NCI-H1930 (cell line): ENCODE results near the gene SLC38A2.

Experiments
- DNase-seq, 2 experiments: peaks; one replicate each; lab custom pipeline; 2025; lab: John Stamatoyannopoulos, UW

Gene SLC38A2

DNA sequence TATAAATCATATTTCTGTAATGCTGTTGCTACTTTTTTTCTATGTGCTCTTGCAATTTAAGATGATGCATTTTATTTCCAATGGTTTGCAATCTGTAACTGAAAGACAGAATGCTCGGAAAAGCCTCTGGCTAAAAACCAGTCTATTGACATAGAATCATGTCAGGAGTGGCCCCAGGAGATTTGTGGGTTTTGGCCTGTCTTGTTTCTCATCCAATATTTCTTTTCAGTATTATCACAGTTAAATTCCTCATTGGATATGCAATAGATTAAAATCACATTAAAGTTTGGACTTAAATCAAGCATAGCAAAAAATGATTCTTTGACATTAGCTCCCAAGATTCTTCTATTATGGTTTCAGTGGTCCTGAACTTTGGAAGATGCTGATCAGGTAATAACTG is 19.1 kb upstream of the SLC38A2 start:
- DNase-seq, result no peak

- no peak for DNase-seq
Observed at GRCh38 chr12:46390881-46391280, 18.3 kb upstream of the SLC38A2 start.

- no peak for DNase-seq
Observed at GRCh38 chr12:46390304-46390703, 17.7 kb upstream of the SLC38A2 start.

GRCh38 chr12:46389031-46389616 is 16.6 kb upstream of the SLC38A2 start:
- DNase-seq, result no peak

DNA sequence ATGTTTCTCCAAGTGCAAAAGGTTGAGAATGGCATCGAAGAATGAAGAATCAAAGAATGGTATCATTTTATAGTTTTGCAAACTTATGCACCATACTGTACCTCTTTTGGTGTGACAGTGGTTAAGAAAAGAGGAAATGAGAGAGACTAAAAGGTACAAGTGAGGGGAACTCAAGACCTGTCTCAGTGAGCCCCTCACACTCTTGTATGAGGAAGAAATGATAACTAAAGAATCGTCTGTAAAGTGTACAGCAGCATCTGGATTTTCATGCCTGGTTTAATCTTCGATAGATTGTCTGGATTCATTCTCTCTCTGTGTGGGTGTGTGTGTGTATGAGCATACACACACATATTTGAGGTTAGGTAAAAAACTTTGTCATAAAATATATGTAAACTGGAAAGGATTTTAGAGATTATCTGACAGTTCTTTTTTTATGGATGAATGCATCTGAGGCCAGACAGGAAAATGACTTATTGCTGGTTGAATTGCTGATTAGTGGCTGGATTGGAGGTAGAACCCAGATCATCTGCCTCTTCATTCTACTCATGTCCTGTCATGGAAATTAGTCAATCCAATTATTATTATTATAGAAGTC is 16.0 kb upstream of the SLC38A2 start:
- DNase-seq, result no peak

DNA sequence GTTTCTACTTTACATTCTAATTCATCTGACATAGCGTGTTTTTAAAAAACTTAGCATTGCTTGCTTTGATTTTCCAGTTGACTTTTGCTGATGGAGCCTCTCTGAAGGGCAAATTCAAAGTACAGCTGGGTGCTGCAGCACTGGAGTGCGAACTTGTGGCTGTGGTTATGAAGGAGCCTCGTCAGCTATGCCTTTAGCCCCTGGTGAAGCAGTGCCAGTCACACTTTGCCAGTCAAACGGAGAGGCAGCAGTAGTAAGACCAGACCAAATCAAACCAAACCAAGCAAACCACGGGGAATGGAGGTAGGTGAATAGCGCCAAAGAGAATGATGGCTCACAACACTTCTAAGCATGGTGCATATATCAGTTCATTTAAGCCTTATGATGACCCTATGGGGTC is 15.1 kb upstream of the SLC38A2 start:
- no peak for DNase-seq

GRCh38 chr12:46386877-46387629 is 14.5 kb upstream of the SLC38A2 start:
- DNase-seq, result no peak

- DNase-seq, result no peak
Observed at GRCh38 chr12:46386360-46386867, 13.8 kb upstream of the SLC38A2 start.

- peak in 1 of 2 experiments; percentile 46 for DNase-seq
Observed at GRCh38 chr12:46385438-46385837, 12.9 kb upstream of the SLC38A2 start.

DNA sequence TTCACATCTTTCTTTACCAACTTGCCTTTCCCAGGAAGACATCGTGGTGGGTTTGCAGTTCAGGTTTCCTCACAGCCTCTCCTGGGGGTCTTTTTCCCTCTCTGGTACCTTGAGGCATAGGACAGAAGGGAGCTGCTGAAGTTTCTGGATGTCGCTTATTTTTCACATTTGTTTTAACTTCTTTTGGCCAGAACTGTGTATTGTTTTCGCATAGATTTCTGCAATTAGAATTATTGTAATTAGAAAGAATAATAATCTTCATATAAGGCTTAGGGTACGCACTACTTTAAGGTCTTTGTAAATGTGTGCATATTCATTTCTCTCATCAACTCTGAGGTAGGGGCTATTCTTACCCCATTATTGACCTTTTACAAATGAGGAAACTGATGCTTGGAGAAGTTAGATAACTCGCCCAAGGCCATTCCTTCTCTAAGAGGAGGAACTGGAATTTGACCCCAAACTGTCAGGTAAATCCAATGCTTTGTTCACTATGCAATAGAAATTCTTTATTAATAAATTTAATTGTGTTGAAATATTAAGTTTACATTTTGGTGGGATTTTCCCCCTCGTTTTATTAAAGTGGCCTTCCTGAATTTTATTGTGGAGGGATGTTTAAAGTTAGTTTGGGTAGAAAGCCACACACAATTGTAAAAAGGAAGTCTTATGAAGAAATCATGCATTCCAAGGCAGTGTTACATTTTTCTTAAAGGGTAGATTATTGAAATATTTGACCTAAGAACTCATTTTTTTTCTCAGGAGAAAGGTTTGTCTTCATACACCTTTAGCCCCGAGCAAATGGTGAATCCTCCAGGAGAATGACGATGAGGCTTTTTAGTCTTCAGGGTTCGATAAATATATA is 12.1 kb upstream of the SLC38A2 start:
- no peak for DNase-seq

- peak; percentile 77 to 80 for DNase-seq
Observed at GRCh38 chr12:46383654-46384450, 11.3 kb upstream of the SLC38A2 start.

- DNase-seq, result peak; percentile 99
Observed at GRCh38 chr12:46382964-46383653, 10.5 kb upstream of the SLC38A2 start.

DNA sequence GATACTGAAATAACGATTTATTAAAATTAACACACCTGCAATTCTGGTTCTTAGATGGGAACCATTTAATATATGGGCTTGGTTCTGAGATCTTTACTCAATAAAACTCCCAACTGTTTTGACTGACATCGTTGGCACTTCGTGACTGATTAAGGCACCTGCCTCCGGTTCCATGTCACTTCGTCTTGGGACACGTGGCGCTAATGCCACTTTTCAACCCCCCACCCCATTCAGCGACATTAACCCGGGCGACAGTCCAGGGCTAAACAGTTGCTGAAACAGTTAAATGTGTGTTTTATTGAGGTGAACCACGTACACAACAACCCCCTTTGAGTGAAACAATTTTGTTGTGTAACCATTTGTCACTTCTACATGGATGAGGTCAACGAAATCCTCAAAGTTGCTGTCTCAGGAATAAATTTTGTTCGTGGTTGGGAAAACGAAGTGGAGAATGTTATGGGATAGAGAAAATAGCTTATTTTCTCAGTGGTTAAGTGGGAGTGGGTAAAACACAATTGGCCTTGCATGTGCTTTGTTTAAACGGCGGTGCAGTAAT is 9.9 kb upstream of the SLC38A2 start:
- no peak for DNase-seq

DNA sequence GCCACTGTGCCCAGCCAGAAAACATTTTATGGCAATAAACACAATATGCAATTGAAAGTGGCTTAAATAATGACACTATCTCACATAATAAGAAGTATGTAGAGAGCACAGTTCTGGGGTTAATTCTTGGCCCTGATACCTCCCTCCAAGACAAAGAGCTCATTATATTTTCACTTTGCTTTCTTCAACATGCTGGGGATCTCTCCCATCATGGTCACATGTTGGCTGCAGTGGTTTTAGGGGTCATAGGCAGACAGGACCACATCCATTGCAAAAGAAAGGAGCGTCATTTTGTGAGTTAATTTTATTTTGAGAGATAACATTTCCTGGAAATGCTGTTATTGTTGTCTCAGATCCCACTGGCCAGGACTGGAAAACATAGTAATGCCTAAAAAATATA is 8.3 kb upstream of the SLC38A2 start:
- DNase-seq, result no peak

GRCh38 chr12:46380022-46380796 is 7.6 kb upstream of the SLC38A2 start:
- no peak for DNase-seq

DNA sequence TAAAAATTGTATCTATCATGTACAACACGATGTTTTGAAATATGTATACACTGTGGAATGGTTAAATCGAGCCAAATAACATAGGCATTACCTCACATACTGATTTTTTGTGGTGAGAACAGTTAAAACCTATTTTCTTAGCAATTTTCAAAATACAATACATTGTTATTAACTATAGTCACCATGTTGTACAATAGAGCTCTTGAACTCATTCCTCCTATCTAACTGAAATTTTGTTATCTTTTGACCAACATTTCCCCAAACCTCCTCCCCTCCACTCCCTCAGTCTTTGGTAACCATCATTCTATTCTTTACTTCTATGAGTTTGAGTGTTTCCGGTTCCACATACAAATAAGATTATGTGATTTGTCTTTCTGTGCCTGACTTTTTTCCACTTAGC is 6.8 kb upstream of the SLC38A2 start:
- DNase-seq, result no peak

DNA sequence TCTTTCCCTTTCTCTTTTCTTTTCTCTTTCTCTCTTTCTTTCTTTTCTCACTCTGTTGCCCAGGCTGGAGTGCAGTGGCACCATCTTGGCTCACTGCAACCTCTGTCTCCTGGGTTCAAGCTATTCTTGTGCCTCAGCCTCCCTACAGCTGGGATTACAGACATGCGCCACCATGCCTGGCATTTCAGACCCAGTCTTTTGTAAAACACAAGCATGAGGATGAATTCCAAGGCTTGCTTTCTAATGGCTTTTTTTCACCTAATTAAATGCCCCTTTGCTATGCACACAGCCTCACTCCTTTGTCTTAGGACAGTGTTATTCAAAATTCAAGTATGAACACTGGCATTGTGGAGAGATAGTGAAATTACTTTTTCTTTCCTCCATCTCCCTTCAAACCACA is 6.0 kb upstream of the SLC38A2 start:
- DNase-seq, result no peak

DNA sequence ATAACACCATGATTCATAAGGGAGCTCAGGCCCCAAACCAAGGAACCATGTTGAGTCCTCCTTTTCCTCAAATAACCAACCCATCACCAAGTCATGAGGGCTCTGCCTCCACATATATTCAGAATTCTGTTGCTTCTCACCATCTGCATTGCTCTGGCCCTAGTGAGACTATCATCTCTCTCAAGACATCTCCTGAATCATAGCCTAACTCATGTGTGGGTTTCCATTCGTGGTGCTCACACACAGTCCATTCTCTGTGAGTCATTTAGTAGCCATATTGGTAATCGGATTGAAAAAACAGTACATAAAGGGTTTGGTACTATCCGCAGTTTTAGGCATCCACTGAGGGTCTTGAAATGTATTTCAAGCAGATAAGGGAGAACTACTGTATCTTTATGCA is 5.1 kb upstream of the SLC38A2 start:
- no peak for DNase-seq

GRCh38 chr12:46376579-46376978 is 4.0 kb upstream of the SLC38A2 start:
- no peak for DNase-seq

DNA sequence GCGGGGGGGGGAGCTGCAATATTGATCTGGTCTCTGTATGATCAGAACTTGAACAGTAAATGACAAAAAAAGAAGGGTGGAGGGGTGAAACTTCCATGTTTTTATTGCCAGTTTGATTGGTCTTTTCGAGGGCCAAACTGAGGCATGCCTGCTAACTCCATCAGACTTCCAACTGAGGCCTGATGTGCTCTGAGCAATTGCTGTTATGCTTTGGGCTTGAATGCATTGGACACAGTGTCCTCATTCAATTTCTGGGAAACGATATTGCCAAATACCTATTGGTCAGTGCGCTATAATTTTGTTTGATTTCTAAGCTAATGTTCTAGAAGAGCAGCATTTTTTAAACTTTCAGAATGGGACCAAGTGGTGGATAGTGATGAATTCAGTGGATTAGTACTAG is 2.1 kb upstream of the SLC38A2 start:
- no peak for DNase-seq
